Endothelial cell of umbilical vein (primary cell): ENCODE measurements around the gene PKN3. TPM values are rescaled to one million over a fixed set of nuclear protein-coding genes. Genes with fewer than 3 reads are reported as not detected.

ENCODE experiments used
- BruUV-seq: library from RNA; stranded (reverse); fragments of 400-500 nt; replicated peaks from 2 replicates; lab custom pipeline; 2021; lab: Mats Ljungman, UMichigan
- CTCF ChIA-PET: fragments of 300-600, 350-600 bp; sonication (Branson Sonifier 250); formaldehyde crosslinking; loops from one replicate; lab custom pipeline; 2021; ENCODE audit warnings: antibody characterized with exemption, inconsistent platforms; lab: Charles Lee
- POLR2A ChIA-PET: fragments of 300-600, 350-600 bp; sonication (Branson Sonifier 250); formaldehyde crosslinking; loops from one replicate; lab custom pipeline; 2021; ENCODE audit warnings: antibody characterized with exemption, inconsistent platforms; lab: Charles Lee
- DNase-seq: peaks from one replicate; pipeline ENCODE4 v3.0.0-alpha.2; 2011; ENCODE audit warnings: low read depth, low spot score
- FAIRE-seq: peaks from 2 replicates; lab custom pipeline; 2011; peaks lifted over from hg19 to GRCh38; lab: Jason Lieb, UNC
- H2AFZ ChIP-seq: 2 replicates; pipeline ENCODE4 v1.6.0; 2012; ENCODE audit warnings: low read depth, low read length, control low read depth, inconsistent platforms
- H3K27ac ChIP-seq: 2 replicates; pipeline ENCODE4 v1.5.1; 2011; ENCODE audit warnings: low read depth, mild to moderate bottlenecking, control low read depth, low read length, moderate library complexity; ENCODE audit not compliant: insufficient read depth
- H3K27me3 ChIP-seq, 2 experiments: 2 replicates each; pipeline versions ENCODE4 v1.6.0 to v1.6.1; 2011; ENCODE audit warnings: low read length in 2 of 2, mixed read lengths in 1 of 2; ENCODE audit not compliant: control insufficient read depth in 2 of 2, insufficient read depth in 2 of 2
- H3K36me3 ChIP-seq, 2 experiments: 2 replicates in 1 of 2; 3 replicates in 1 of 2; pipeline ENCODE4 v1.5.1; 2011; ENCODE audit warnings: low read length in 2 of 2, mild to moderate bottlenecking in 1 of 2, moderate library complexity in 1 of 2; ENCODE audit not compliant: control insufficient read depth in 2 of 2, insufficient read depth in 2 of 2; ENCODE audit errors: extremely low read depth in 1 of 2
- H3K4me1 ChIP-seq: 3 replicates; pipeline ENCODE4 v1.5.1; 2011; ENCODE audit warnings: mild to moderate bottlenecking, low read length; ENCODE audit not compliant: control insufficient read depth, insufficient read depth; ENCODE audit errors: extremely low read depth
- H3K4me2 ChIP-seq: 2 replicates; pipeline ENCODE4 v1.6.1; 2011; ENCODE audit warnings: low read length, control low read depth, mixed read lengths; ENCODE audit not compliant: insufficient read depth
- H3K4me3 ChIP-seq, 3 experiments: fragments of 200-600 bp in 1 of 3; sonication (generic), shearing (Covaris generic) in 1 of 3; replicated peaks in 1 of 3; 2 replicates each; pipeline ENCODE4 v1.5.1; 2011 to 2016; ENCODE audit warnings: control low read depth in 3 of 3, low read length in 3 of 3, mild to moderate bottlenecking in 2 of 3, inconsistent platforms in 1 of 3, low read depth in 1 of 3, moderate library complexity in 1 of 3; ENCODE audit not compliant: insufficient read depth in 1 of 3
- H3K79me2 ChIP-seq: 2 replicates; pipeline ENCODE4 v1.6.0; 2012; ENCODE audit warnings: low read length, inconsistent platforms; ENCODE audit not compliant: control insufficient read depth, insufficient read depth
- H3K9ac ChIP-seq: replicated peaks from 2 replicates; pipeline ENCODE3; 2011; ENCODE audit warnings: low read length, control low read depth; ENCODE audit not compliant: insufficient read depth; ENCODE audit errors: extremely low read depth
- H3K9me1 ChIP-seq: replicated peaks from 3 replicates; pipeline ENCODE4 v1.6.0; 2011; ENCODE audit warnings: mild to moderate bottlenecking, low read length; ENCODE audit not compliant: control insufficient read depth, insufficient read depth; ENCODE audit errors: extremely low read depth
- H3K9me3 ChIP-seq: replicated peaks from 2 replicates; pipeline ENCODE4 v1.5.1; 2012; ENCODE audit warnings: low read length, inconsistent platforms; ENCODE audit not compliant: control insufficient read depth, insufficient read depth
- H4K20me1 ChIP-seq: replicated peaks from 2 replicates; pipeline ENCODE3; 2011; ENCODE audit warnings: mild to moderate bottlenecking, low read length; ENCODE audit not compliant: control insufficient read depth, insufficient read depth; ENCODE audit errors: extremely low read depth
- EZH2 ChIP-seq: IDR thresholded peaks from 2 replicates; pipeline ENCODE4 v1.6.1; 2012; ENCODE audit warnings: borderline replicate concordance, low read depth, mild to moderate bottlenecking, moderate library complexity, low read length, inconsistent platforms; ENCODE audit not compliant: severe bottlenecking
- FOS ChIP-seq: IDR thresholded peaks from 2 replicates; pipeline ENCODE4 v1.6.1; 2011; ENCODE audit warnings: mild to moderate bottlenecking, low read length, moderate library complexity, borderline replicate concordance; ENCODE audit not compliant: insufficient read depth
- GATA2 ChIP-seq: IDR thresholded peaks from 2 replicates; pipeline ENCODE4 v1.7.0; 2011; ENCODE audit warnings: low read depth, mild to moderate bottlenecking, moderate library complexity, mixed read lengths, low read length; ENCODE audit not compliant: insufficient read length, insufficient read depth
- JUN ChIP-seq: IDR thresholded peaks from 2 replicates; pipeline ENCODE4 v1.6.1; 2011; ENCODE audit warnings: borderline replicate concordance, low read depth; ENCODE audit not compliant: insufficient read length, insufficient read depth
- MAX ChIP-seq: IDR thresholded peaks from 2 replicates; pipeline ENCODE4 v1.6.1; 2011; ENCODE audit not compliant: insufficient read depth, insufficient read length
- MYC ChIP-seq: IDR thresholded peaks from one replicate; pipeline ENCODE4 v1.6.1; 2011; ENCODE audit warnings: mild to moderate bottlenecking, low read depth, low read length
- POLR2AphosphoS5 ChIP-seq: IDR thresholded peaks from 2 replicates; pipeline ENCODE4 v1.6.1; 2012; ENCODE audit warnings: low read depth, mild to moderate bottlenecking, control low read depth, low read length, moderate library complexity; ENCODE audit not compliant: insufficient read depth
- dilution Hi-C: fragments of 300-500 bp; cut with MboI; formaldehyde crosslinking; loops from one replicate; pipeline ENCODE4 v1.15.0; 2019; ENCODE audit warnings: low sequenced_read_pairs; ENCODE audit not compliant: extremely low pct_ligation_motif_present
- intact Hi-C: fragments of 100-400 bp; cut with micrococcal nuclease; formaldehyde crosslinking; loops from one replicate; pipeline ENCODE4 v1.10.0; 2022
- polyA plus RNA-seq, 4 experiments: library from polyadenylated mRNA; depleted of rRNA in 3 of 4; stranded (reverse) in 3 of 4; unstranded in 1 of 4; fragments of >200 nt; gene quantifications; 2 replicates each; pipeline versions ENCODE4 v1.2.1 to v1.2.3, GENCODE V29; 2011 to 2012; ENCODE audit warnings: missing spikeins in 1 of 4
- total RNA-seq: library from RNA; stranded (reverse); gene quantifications from 2 replicates; pipeline ENCODE4 v1.2.3, GENCODE V29; 2021
- TF ChIP-seq, protein P1 (sequence below), 2 donors: IDR thresholded peaks; 1 replicate in 1 of 2; 2 replicates in 1 of 2; pipeline ENCODE4 v1.5.1; 2011; ENCODE audit warnings: low read length in 2 of 2, mild to moderate bottlenecking in 2 of 2, moderate library complexity in 2 of 2, control low read depth in 1 of 2, inconsistent platforms in 1 of 2, low read depth in 1 of 2; ENCODE audit not compliant: insufficient read depth in 1 of 2; ENCODE audit errors: extremely low read depth in 1 of 2

The PKN3 gene
- total and polyA plus RNA-seq, 2 donors (not counting 3 experiments of a cell fraction or from before 2014, with no cell fraction given) = 29.5 to 40.4 TPM

- Histone ChIP-seq H3K4me2 (no peak overlapping the region), H2AFZ (no peak overlapping the region), H3K9ac (no peak overlapping the region), H3K27ac (no peak overlapping the region), H3K36me3 (peaks cover 0 to 10% of the 10 kb centered on the region in 2 experiments), H3K4me1 (no peaks in the 10 kb centered on the region), H4K20me1 (no peaks in the 10 kb centered on the region), H3K27me3 (no peaks in the 10 kb centered on the region), H3K4me3 (no peak overlapping the region), H3K9me3 (no peaks in the 10 kb centered on the region), H3K79me2 (no peaks in the 10 kb centered on the region), H3K9me1 (no peaks in the 10 kb centered on the region)
- CTCF ChIA-PET = interaction anchor here (1.2 to 1.9 kb wide), 2 partner anchors 13 to 18 kb away, joined by 4 to 6 read pairs; no protein-coding TSS in a partner anchor
- no peak for DNase-seq
- FAIRE-seq = no peak
- TF ChIP-seq FOS (no peak), GATA2 (no peak), POLR2AphosphoS5 (no peak), MAX (no peak), JUN (no peak), MYC (no peak), EZH2 (no peak)
- TF ChIP-seq, protein P1, sequence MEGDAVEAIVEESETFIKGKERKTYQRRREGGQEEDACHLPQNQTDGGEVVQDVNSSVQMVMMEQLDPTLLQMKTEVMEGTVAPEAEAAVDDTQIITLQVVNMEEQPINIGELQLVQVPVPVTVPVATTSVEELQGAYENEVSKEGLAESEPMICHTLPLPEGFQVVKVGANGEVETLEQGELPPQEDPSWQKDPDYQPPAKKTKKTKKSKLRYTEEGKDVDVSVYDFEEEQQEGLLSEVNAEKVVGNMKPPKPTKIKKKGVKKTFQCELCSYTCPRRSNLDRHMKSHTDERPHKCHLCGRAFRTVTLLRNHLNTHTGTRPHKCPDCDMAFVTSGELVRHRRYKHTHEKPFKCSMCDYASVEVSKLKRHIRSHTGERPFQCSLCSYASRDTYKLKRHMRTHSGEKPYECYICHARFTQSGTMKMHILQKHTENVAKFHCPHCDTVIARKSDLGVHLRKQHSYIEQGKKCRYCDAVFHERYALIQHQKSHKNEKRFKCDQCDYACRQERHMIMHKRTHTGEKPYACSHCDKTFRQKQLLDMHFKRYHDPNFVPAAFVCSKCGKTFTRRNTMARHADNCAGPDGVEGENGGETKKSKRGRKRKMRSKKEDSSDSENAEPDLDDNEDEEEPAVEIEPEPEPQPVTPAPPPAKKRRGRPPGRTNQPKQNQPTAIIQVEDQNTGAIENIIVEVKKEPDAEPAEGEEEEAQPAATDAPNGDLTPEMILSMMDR (IDR thresholded peaks at IDR 0.05; ENCODE audit: extremely low read depth in 1 of 2, insufficient read depth in 1 of 2, low read depth in 1 of 2, low read length in 2 of 2) = no peak
- dilution Hi-C loops (no loop called here), intact Hi-C loops (no loop called here)
- no TSS peak for BruUV-seq
- POLR2A ChIA-PET = no interaction called here
Measured at GRCh38 chr9:128750926-128751595, 48.8 kb downstream of the PKN3 start.
